HG03457 (cell line): ENCODE data around the gene TEDC2.

Experiments
- ATAC-seq: cut with Tn5 transposase; IDR thresholded peaks from one replicate; pipeline ENCODE4 v1.9.1; 2021; ENCODE audit warnings: moderate number of reproducible peaks; ENCODE audit not compliant: unreplicated experiment

TEDC2 gene

DNA sequence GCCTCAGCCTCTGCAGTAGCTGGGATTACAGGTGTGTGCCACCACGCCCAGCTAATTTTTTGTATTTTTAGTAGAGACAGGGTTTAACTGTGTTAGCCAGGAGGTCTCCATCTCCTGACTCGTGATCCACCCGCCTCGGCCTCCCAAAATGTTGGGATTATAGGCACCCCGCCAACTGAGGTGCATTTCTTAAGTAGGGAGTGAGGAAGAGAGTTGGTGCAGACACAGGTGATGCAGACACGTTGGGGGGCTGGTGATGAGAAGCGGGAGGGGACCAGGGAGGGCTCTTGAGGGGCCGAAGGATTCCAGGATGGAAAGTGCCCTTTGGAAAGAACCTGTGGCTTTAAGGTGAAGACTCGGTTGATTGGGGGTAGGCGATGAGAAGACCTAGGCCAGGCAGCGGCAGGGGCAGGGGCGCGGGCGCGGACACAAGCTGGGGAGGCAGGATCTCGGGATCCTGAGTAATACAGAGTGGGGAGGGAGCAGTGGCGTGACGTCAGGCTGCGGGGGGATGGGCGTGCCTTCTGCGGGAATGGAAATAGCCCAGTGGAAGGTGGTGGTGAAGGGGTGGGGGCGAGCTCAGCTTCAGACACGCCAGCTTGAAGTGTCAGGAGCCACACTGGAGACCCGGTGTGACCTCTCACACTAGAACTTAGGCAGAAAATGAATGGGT lies 51.4 kb downstream of the TEDC2 start:
- ATAC-seq = no peak

DNA sequence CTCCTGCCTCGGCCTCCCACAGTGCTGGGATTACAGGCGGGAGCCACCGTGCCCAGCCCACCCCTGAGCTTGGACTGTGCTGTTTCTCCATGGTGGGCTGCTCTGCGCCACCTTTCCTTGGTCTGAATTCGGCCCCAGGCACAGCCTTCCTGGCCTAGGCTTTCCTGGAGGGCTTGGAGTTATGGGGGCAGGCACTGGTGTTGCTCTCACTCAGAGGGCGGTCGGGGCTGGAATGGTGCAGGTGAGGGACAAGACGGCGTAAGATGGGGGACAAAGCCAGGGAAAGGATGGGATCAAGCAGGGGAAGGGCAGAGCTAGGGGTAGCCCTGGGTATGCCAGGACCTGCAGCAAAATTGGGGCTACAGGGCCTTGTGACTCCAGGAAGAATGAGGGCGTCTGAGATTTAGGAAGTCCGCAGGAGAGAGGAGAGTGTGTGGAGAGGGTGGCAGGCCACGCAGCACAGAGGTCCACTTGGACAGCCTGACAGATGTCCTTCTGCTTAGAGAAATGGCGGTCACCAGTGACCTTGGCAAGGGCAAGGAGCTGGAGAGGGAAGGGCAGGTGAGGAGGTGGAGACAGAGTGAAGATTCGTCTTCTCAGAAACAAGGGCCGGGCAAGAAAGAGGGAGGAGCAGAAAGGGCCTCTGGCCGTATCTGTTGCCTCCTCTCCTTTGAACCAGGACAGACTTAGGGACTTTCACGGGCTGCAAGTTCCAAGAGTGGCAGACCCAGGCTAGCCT lies 52.3 kb downstream of the TEDC2 start:
- ATAC-seq = no peak

DNA sequence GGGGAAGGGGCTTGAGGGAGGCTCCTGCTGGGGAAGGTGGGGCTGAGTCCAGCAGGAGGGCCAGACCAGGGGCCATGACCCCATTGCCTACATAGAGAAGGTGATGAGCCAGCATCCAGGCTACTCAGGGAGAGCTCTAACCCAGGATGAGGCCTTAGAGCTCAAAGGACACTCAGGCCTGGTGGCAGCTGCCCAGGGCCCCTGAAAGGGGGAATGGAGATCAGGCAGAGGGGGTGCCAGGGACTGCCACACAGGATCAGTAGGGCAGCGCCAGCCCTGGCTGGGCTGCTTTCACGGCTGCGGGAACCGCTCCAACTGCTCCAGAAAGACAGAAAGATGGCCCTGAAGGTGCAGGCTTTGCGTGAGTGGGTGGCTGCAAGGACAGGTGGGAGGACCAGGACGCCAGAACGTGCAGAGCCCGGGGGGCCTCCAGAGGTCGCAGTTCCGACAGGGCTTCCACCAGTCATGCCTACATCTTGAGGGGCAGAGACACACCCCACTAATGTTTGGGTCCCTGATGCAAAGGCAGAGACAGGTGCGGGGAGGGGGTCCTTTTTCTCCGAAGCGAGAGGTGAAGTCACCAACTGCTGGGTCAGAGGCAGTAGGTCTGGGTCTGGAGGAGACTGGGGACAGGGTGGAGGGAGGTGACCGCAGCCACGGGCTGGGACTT lies 53.0 kb downstream of the TEDC2 start:
- no peak for ATAC-seq

DNA sequence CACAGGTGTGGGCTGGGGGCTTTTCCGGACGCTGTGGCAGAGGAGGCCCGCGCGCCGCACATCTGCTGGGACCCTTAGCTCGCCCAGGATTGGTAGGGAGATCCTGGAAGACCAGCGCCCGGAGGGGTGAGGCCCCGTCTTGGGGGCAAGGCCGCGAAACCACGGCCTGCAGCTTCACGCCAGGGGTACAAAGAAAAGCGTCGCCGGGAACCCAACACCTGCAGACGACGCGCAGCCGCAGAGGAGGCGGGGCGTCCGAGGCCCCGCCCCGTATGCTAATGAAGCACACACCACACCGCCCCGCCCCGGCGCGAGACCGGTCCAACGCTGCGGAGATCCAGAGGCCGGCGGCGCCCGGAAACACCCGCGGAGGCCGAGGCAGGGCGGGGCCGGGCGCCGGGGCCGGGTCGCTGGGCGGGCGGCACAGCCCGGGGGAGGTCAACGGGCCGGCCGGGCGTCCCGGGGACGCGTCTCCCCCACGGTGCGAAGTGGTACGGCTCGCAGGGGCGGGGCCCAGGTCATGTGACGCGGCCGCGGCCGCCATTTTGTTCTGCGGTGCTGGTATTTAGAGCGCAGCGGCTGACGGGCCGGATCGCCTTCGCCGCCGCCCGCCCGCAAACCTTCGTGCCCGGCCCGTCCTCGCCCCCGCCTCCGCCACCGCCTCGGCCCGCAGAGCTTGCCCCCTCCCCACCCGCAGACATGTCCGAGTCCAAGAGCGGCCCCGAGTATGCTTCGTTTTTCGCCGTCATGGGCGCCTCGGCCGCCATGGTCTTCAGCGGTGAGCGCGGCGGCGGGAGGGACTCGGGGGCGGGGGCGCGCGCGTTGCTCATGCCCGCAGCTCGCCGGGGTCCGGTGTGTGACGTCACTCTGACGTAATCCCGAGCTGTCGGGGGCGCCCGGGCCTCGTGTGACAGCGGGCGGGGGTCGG lies 53.8 kb downstream of the TEDC2 start, which contains the start of gene ATP6V0C:
TSS of gene ATP6V0C (plus strand) at position 548 of the 928 bp plus-strand sequence. CDS start at position 700, 152 bp downstream.
- ATAC-seq = peak; percentile 50
